Mesothelial cell of epicardium (in vitro differentiated cells): ENCODE measurements around the gene TSSC4. TPM values are rescaled to one million over a fixed set of nuclear protein-coding genes. Genes with fewer than 3 reads are reported as not detected.

Experiments used
- DNase-seq, 2 experiments: peaks; one replicate each; pipeline ENCODE4 v3.0.0; 2021; ENCODE audit warnings: low spot score in 2 of 2; ENCODE audit not compliant: unreplicated experiment in 2 of 2
- H3K27ac Mint-ChIP-seq: 2 replicates; pipeline ENCODE4 v1.8.0; 2021; ENCODE audit warnings: mixed read lengths
- H3K27me3 Mint-ChIP-seq: 2 replicates; pipeline ENCODE4 v1.8.0; 2021; ENCODE audit warnings: low read depth, mixed read lengths
- H3K36me3 Mint-ChIP-seq: 2 replicates; pipeline ENCODE4 v1.8.0; 2021; ENCODE audit warnings: mixed read lengths
- H3K4me1 Mint-ChIP-seq: 2 replicates; pipeline ENCODE4 v1.8.0; 2021; ENCODE audit warnings: mixed read lengths
- H3K4me3 Mint-ChIP-seq: 2 replicates; pipeline ENCODE4 v1.8.0; 2021; ENCODE audit warnings: mild to moderate bottlenecking, moderate library complexity, mixed read lengths
- H3K9me3 Mint-ChIP-seq: 2 replicates; pipeline ENCODE4 v1.8.0; 2021; ENCODE audit warnings: mixed read lengths
- total RNA-seq: library from RNA; stranded (reverse); gene quantifications from 3 replicates; pipeline ENCODE4 v1.2.1, GENCODE V29; 2021
- TF ChIP-seq, protein P1 (sequence below): fragments of 200-600 bp; sonication (generic); IDR thresholded peaks from one replicate; pipeline ENCODE4 v1.5.0; 2021; ENCODE audit warnings: antibody characterized with exemption; ENCODE audit not compliant: unreplicated experiment

The TSSC4 gene
- total RNA-seq, 1 donor from 2014 or later = 79.3 TPM

DNA sequence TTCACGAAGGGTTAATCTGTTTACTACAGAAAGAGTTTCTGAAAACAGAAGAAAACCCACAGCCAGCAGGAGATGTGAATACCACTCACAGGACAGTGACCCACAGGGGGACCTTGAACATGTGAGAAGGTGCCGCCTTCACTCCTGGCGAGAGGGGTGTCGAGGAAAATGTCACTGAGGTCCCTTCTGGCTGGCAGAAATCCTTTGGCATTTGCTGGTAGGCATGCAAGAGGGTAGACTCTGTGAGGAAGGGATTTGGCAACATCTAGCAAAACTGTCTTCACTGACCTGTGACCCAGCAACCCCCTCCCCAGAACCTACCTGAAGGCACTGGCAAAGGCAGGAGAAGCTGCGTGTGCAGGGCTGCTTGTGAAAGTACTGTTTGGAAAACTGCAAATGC is 52.9 kb downstream of the TSSC4 start:
- DNase-seq = no peak
- Mint-ChIP-seq H3K9me3 (peaks cover 7% of the 10 kb centered on the region), H3K4me3 (no peak overlapping the region), H3K27me3 (peaks cover 77% of the 10 kb centered on the region), H3K4me1 (no peaks in the 10 kb centered on the region), H3K36me3 (no peaks in the 10 kb centered on the region), H3K27ac (no peak overlapping the region)
- TF ChIP-seq, protein P1, sequence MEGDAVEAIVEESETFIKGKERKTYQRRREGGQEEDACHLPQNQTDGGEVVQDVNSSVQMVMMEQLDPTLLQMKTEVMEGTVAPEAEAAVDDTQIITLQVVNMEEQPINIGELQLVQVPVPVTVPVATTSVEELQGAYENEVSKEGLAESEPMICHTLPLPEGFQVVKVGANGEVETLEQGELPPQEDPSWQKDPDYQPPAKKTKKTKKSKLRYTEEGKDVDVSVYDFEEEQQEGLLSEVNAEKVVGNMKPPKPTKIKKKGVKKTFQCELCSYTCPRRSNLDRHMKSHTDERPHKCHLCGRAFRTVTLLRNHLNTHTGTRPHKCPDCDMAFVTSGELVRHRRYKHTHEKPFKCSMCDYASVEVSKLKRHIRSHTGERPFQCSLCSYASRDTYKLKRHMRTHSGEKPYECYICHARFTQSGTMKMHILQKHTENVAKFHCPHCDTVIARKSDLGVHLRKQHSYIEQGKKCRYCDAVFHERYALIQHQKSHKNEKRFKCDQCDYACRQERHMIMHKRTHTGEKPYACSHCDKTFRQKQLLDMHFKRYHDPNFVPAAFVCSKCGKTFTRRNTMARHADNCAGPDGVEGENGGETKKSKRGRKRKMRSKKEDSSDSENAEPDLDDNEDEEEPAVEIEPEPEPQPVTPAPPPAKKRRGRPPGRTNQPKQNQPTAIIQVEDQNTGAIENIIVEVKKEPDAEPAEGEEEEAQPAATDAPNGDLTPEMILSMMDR = no peak

Other genes starting within 250 kb of the TSSC4 start
- not detected in 3 replicates for gene INS, start 239.5 kb upstream of the TSSC4 start, total RNA-seq
- gene TH, start 228.9 kb upstream of the TSSC4 start, total RNA-seq = 0.77 to 1.4 TPM (median 1.1 TPM) in 3 replicates
- 0.36 to 0.58 TPM (median 0.49 TPM) in 3 replicates for gene ASCL2, start 130.2 kb upstream of the TSSC4 start, total RNA-seq
- 0.25 to 0.29 TPM (median 0.27 TPM) in 3 replicates for gene C11orf21, start 98.8 kb upstream of the TSSC4 start, total RNA-seq
- 0.94 to 1.8 TPM (median 1.2 TPM) in 3 replicates for gene TSPAN32, start 98.7 kb upstream of the TSSC4 start, total RNA-seq
- 409 to 415 TPM (median 410 TPM) in 3 replicates for gene CD81, start 23.4 kb upstream of the TSSC4 start, total RNA-seq
- gene TRPM5, start 43.8 kb downstream of the TSSC4 start, total RNA-seq = 6.9 to 7.7 TPM (median 7.2 TPM) in 3 replicates
- 6.9 to 8.5 TPM (median 8.4 TPM) in 3 replicates for gene KCNQ1, start 44.3 kb downstream of the TSSC4 start, total RNA-seq